SW480 (cell line): ENCODE data around the gene NME1.

Source experiments
- DNase-seq: peaks from one replicate; pipeline ENCODE4 v3.0.0-alpha.2; 2016; ENCODE audit warnings: low spot score

The NME1 gene

DNA sequence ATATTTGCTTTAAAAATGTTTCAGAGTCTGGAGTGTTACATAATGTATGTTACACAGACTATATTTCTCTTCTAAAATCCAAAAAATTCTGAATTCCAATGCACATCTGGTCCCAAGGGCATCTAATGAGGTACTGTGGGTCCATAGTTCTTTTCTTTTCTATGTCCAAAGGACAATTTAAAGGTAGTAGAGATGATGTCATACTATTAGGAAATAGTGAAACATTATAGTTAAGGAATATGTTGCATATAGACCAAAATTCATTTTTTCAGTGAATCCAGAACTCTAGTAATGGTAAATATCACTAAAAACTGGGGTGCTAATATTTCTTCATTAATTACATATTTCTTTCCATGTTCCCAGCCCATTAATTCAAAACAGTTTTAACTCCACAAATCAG, 35.8 kb downstream of the NME1 start:
- DNase-seq = no peak

DNA sequence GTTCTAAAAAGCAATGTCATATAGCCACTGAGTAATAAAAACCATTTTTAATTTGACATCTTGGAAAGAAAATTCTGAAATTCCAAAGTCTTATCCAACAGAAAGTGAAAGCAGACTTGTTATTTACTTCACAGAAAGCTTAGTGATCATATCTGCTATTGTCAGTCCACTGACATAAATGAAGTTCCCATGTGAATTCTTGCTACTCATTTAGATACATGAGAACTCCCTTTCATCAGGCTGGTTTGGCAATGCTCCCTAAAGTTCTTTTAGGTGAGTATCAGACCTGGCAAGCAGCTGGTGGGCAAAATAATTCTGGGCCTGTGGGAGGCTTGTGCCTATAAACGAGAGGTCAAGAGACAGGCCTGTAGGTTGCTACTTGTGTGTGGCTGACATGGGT, 36.3 kb downstream of the NME1 start:
- DNase-seq = no peak

DNA sequence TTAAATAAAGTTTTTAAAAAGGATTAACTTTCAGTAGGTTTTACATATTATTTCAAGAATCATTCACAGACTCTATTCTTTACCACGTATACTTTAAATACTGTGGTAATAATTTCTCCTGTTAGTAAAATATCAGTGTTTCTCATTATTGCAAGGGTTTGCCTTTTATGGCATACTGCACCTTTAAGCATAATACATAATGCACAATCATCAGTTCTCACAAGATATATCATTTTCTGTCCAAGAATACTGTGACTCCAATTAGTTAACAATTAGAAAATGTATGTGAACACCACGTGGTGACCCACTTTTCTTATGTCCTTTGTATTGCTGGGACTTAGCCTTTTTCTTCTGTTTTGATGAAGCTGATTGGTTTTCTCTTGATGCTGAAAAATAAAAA, 38.5 kb downstream of the NME1 start:
- DNase-seq = no peak

DNA sequence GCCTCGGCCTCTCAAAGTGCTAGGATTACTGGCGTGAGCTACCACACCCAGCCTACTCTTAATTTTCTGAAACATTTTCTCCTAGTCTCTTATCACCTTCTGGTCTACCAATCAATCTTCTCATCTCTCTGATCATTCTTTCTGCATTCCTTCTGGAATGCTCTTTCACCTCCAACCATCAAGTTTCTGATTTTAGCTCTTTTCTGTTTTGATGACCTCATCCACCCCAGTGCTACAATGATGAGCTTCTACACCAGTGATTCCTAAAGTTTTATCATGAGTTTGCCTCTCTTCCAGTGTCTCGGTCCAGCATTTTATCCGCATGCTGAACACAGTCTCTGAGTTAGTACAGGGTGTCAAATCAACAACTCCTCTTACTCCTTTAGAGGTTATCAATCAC, 44.4 kb downstream of the NME1 start:
- DNase-seq = no peak

DNA sequence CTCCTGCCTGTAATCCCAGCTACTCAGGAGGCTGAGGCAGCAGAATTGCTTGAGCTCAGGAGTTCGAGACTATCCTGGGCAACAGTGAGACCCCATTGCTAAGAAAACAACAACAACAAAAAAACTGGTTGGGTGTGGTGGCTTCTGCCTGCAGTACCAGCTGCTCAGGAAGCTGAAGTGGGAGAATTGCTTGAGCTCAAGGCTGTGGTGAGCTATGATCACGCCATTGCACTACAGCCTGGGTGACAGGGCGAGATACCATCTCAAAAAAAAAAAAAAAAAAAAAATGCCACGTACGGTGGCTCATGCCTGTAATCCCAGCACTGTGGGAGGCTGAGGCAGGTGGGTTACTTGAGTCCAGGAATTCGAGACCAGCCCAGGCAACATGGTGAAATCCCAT, 46.9 kb downstream of the NME1 start:
- no peak for DNase-seq

DNA sequence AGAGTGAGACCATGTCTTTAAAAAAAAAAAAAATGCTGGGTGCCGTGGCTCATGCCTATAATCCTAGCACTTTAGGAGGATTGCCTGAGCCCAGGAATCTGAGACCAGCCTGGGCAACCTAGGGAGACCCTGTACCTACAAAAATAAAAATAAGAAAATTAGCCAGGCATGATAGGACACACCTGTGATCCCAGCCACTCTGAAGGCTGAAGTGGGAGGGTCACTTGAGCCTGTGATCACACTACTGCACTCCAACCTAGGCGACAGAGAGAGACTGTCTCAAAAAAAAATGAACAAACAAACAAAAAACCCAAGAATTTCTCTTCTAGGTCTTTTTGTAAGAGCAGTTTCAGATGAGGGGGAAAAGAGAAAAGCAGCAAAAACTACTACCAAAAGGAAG, 47.5 kb downstream of the NME1 start:
- DNase-seq = no peak

DNA sequence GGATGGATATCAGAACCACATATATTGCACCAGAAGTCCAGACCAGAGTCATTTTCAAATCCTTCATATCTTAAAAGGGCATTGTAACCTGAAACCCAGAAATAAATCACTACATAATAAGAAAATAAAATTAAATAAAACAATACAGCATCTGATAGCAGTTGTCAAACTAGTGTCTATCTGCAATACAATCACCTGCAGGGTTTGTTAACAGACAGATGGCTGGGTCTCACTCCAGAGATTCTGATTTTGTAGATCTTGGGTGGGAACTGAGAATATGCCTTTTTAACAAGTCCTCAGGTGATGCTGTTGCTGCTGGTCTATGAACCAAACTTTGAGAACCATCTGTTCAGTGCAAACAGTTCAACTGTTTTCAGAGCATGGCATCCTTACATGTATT, 50.5 kb downstream of the NME1 start:
- no peak for DNase-seq
